HG03575 (cell line): ENCODE data around the gene MACO1.
"Not testable (repeated sequence)": the region's sequence is repeated elsewhere in the genome, so short reads cannot be mapped to it uniquely, and the experiment has no call there.

ENCODE experiments used
- ATAC-seq: cut with Tn5 transposase; IDR thresholded peaks from one replicate; pipeline ENCODE4 v1.9.1; 2021; ENCODE audit not compliant: unreplicated experiment, insufficient number of reproducible peaks, low FRiP score; ENCODE audit errors: extremely low read depth

Gene MACO1

DNA sequence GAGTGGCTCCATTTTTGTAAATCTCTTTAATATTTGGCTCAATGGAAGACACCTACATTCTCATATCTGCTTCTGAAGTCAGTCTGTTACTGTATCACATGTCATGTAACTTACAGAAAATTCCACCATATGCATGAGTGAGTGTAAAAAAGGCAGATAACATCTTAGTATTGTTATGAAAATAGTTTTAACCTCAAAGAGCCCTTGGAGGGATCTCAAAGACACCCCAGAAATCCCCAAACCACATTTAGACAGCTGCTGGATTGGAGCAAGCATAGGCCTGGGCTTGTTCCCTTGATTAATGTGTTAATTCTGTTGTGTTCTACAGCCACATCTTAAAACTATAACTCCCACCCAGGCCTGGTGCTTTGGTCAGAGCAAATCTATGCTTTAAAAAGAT, 16.9 kb downstream of the MACO1 start:
- no peak for ATAC-seq

GRCh38 chr1:25450891-25451290, 20.2 kb downstream of the MACO1 start:
- ATAC-seq, result no peak

DNA sequence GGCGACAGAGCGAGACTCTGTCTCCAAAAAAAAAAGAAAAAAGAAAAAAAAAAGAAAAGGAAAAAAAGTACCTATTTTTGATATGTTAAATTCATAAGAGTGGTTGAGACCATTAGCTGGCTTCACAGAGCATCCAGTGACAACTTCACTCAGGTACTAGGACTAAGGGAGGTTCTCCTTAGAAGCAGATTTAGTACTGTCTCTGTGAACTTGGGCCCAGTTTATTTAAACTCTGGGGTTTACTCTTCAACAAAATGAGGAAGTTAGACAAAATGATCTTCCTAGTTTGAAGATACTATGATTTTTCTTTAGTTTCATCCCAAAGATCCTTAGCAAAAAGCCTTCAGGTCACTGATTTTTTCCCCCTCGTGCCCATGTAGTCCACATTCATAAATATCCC, 21.2 kb downstream of the MACO1 start:
- no peak for ATAC-seq

- ATAC-seq, result no peak
Measured at GRCh38 chr1:25456502-25456901, 25.8 kb downstream of the MACO1 start.

GRCh38 chr1:25458541-25459298, 28.0 kb downstream of the MACO1 start:
- no peak for ATAC-seq

DNA sequence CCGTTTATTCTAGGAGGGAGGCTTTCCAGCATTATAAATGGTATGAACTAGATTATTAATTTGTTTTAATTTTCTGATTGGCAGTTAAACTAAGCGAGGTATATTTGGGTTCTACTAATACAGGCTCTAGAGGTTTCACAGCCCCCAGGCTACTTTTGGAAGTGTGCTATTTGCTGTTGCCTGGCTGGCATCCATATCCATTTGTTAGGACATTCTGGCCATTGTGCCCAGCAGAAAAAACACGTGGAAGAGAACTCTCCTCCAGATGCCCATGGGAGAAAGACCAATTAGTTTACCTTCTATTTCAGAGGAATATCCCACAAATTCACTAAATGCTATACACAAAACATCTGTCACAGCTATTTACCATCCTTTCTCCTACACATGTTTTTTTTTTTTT, 29.3 kb downstream of the MACO1 start:
- no peak for ATAC-seq

DNA sequence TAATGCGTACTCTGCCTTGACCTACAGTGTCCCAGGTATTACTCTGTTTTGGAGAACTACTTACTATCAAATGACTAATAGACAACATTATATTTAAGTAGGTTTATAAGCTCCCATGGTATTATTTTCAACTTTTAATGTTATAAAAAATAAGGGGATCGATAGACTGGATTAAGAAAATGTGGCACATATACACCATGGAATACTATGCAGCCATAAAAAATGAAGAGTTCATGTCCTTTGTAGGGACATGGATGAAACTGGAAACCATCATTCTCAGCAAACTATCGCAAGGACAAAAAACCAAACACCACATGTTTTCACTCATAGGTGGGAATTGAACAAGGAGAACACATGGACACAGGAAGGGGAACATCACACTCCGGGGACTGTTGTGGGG, 30.1 kb downstream of the MACO1 start:
- ATAC-seq, result not testable (repeated sequence)

DNA sequence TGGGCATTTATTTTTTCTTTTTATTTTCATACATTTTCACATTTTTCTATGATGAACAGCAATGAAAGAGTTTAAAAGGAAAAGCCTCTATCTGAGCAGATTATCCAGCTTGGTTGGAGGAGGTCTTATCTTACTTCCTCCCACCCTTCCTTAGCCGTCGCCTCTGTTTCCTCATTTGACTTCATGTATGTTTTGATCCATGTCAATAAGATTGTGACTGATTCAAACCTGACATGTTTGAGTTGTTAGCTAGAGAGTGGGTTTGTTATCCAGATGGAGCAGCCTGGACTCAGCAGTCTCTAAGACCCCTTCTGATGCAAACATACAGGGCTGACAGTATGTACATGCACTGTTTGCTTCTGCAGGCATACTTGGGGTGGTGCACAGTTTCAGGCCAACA, 31.2 kb downstream of the MACO1 start:
- no peak for ATAC-seq

GRCh38 chr1:25462732-25463131, 32.0 kb downstream of the MACO1 start:
- ATAC-seq, result no peak

DNA sequence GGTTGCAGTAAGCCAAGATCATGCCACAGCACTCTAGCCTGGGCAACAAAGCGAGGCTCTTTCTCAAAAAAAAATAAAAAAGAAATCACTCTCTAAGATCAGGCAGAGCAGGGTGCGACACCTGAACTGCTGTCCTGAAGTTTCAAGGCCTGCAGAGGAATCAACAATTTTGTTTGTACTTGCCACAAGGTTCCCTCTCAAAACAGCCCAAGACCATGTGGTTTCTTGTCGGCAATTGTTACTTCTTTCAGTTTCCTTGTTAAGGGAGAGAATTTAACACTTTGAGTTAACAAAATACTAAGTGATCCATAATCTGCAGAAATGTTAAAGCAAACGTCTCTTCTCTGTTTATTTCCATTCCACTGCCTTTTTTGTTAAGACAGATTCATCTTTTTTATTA, 36.5 kb downstream of the MACO1 start:
- no peak for ATAC-seq

DNA sequence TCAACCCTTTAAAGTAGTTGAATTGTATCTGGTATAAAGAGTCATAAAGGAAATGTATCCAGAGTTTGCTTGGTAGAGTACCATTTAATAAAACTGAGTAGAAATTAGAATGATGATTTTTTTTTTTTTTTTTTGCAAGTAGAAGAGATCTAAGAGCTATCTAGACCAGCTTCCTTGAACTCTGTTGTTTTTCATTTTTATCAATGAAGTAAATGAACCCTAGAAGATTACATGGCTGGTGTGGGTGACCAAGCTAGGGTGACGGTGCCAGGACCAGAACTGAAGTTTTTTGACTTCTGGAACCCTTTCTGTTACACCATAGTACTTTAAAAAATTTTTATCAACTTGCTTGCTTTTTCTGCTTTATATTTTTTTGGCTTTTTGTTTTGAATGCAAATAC, 36.9 kb downstream of the MACO1 start:
- ATAC-seq, result no peak

- no peak for ATAC-seq
Measured at GRCh38 chr1:25468033-25468432, 37.3 kb downstream of the MACO1 start.

DNA sequence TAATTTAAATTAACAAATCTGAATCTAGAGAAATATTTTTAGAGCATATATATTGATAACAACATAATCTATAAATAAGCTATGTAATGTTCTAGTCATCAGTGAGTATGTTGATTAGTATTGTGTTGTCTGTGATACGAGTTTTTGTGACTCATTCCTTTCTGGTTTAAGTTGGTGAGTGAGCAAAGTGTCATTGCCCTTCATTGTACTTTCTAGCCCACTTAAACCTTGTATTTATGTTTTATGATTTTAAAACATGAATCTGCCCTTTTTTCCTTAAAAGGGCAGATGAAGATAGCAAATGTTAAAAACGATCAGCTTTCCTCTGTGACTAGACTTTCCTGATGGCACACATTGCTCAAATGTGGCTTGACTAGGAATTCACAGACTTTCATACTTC, 38.5 kb downstream of the MACO1 start:
- ATAC-seq, result no peak

DNA sequence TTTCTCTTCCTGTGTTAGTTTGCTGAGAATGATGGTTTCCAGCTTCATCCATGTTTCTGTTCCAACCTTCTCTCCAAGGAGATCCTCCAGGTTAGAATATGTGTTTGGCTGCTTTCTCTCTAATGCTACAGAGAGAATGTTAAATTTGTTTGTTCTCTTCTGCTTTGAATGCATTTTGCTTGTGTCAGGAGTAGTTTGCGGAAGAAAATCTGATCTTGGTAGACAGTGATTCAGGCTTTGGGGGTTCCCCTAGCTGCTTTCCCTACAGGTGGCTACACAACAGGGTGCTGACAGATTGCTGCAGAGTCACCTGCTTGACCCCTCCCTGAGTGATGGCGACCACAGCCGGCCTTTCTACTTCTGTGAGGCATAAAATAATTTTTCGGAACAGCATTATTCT, 41.8 kb downstream of the MACO1 start:
- ATAC-seq, result no peak

DNA sequence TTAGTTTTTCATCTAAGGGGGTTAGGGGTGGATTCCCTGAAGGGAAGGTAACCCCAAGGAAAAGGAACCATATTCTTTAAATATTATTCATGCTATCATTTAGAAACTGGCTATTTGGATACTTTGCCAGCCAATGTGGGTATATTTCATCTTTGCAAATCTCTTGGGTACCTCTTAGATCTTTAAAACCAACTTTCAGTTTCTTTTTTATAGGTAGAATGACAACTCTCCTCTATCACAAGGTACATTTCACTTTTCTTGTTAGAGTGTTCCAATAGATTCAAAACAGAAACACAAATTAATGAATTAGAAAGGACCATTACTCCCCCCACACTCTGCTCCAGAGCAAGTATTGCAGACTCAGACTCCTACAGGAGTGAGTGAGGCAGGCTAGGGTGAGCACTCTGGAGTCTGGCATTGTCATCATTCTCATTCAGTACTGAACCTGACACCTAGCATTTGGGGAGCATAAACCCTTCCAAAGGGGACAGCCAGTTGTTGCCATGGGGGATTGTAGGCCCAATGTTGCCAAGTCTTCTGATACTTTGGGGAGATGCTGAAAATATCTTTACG, 43.0 kb downstream of the MACO1 start:
- no peak for ATAC-seq

- no peak for ATAC-seq
Measured at GRCh38 chr1:25474439-25475047, 43.8 kb downstream of the MACO1 start.

DNA sequence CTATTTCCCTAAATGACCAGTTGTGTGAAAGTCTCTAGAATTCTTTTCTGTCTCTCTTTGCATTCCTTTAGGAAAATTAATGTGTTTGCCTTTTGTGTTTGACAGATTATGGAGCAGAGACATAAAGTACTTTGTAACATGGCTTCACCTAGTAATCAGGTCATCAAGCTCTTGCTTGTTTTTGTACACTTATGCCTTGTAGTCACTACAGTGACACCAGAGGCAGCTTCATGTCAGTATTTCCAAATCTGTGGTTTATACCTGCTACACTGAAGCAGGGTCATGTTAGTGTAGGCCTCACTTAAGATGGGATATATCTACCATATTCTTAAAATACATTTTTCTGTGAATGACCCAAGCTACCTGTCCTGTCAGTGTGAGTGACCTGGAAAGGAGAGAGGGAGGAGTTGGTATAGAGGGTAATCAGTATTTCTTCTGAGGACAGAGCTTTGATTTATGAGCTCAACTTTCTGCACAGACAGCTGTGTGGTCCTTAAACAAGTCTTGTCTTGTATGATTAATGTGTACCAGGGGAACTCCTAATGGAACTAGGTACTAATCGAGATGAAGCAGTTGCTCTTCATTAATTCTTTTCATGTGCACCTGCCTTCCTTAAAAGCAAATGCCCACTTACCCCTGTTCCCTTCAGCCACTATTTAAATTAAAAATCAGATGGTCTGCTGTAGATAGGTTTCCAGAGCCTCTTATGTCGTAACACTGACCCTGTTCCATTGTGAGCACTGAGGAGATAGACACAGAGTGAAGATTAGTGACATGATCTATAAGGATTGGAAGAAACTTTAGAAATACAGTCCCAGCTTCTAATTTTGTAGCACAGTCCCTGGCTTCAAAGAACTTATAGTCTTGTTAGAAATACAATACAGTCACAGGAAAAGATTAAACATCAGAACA, 45.7 kb downstream of the MACO1 start:
- ATAC-seq, result no peak

DNA sequence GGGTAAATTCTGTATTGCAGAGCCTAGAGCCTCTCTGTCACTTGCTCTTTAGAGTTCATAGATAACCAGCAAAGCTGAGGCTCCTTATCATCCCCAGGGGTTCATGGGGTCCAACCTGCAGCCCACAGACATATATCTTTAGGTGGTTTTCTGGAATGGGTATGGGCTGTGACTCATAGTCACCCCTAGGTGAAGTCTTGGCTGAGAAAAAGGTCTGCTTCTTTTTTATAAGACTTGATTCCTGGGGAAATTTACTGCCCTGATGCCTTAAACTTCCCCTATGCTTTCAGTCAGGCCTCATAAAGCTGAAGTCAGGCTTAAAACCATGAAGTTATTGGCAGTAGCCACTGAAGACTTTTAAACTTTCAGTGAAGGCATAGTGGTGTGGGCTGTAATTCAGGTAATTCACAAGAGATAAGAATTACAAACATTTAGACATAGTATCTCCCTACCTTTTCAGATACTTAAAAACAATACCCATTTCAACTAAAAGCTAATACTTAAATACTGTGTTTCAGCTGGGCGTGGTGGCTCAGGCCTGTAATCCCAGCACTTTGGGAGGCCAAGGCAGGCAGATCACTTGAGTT, 46.8 kb downstream of the MACO1 start:
- no peak for ATAC-seq

DNA sequence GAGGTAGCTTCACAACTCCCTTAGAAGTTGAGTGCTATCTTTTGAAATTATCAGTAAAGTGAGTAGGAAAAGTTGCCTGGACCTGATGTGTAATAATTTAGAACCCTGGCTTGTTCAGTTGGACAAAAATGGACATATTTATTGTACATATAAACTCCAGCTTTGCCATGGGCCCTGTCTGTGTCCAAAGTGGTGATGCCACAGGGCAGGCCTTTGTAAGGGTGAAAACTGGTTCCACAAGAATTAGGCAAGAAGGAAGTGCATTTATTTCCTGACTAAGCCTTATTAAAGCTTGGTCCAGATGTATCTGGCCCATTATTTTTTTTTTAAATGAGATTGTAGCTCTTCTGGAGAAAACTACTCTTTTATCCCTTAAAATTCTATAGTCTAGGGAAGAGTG, 47.9 kb downstream of the MACO1 start:
- ATAC-seq, result no peak
